GM10847 (cell line): Measurements from ENCODE around the gene GALNT16.

Experiments
- POLR2A ChIP-seq: IDR thresholded peaks from 2 replicates; pipeline ENCODE4 v1.6.1; 2011; ENCODE audit not compliant: insufficient read length; ENCODE audit errors: extremely low read depth

Gene GALNT16

GRCh38 chr14:69247676-69248440 is 12.1 kb upstream of the GALNT16 start:
- no peak for TF ChIP-seq POLR2A

GRCh38 chr14:69249603-69250002 is 10.4 kb upstream of the GALNT16 start:
- TF ChIP-seq POLR2A: no peak

GRCh38 chr14:69252851-69253250 is 7.1 kb upstream of the GALNT16 start:
- TF ChIP-seq POLR2A: no peak

GRCh38 chr14:69259168-69259526 is 811 bp upstream of the GALNT16 start:
- TF ChIP-seq POLR2A: no peak

- no peak for TF ChIP-seq POLR2A
These were observed 367 bp downstream of the GALNT16 start for GRCh38 chr14:69260190-69260860.

- TF ChIP-seq POLR2A: no peak
These were observed 1.1 kb downstream of the GALNT16 start for GRCh38 chr14:69260861-69261564.

GRCh38 chr14:69261761-69262331 is 1.9 kb downstream of the GALNT16 start:
- no peak for TF ChIP-seq POLR2A

GRCh38 chr14:69262516-69262915 is 2.6 kb downstream of the GALNT16 start:
- TF ChIP-seq POLR2A: no peak

- no peak for TF ChIP-seq POLR2A
These were observed 3.4 kb downstream of the GALNT16 start for GRCh38 chr14:69263364-69263763.

GRCh38 chr14:69263771-69264170 is 3.8 kb downstream of the GALNT16 start:
- no peak for TF ChIP-seq POLR2A

- TF ChIP-seq POLR2A: no peak
These were observed 6.8 kb downstream of the GALNT16 start for GRCh38 chr14:69266572-69267345.

GRCh38 chr14:69267492-69267891 is 7.5 kb downstream of the GALNT16 start:
- TF ChIP-seq POLR2A: no peak

- no peak for TF ChIP-seq POLR2A
These were observed 8.3 kb downstream of the GALNT16 start for GRCh38 chr14:69268223-69268622.

GRCh38 chr14:69268763-69269162 is 8.8 kb downstream of the GALNT16 start:
- no peak for TF ChIP-seq POLR2A

GRCh38 chr14:69269381-69269780 is 9.4 kb downstream of the GALNT16 start:
- TF ChIP-seq POLR2A: no peak
